ENCODE data around the gene ZMIZ1.

The ZMIZ1 gene

GRCh38 chr10:79236433-79236765 lies 167.6 kb downstream of the ZMIZ1 start:
- Histone ChIP-seq H3K27ac (ENCODE audit: low read depth in 2 of 2, low read length in 2 of 2) (peak overlapping the region in 1 of 2 donors; percentile 5), H3K36me3 (ENCODE audit: control insufficient read depth in 2 of 2, insufficient read depth in 2 of 2, low read length in 2 of 2) (peaks cover 8 to 18% of the 10 kb centered on the region in 2 donors), H3K4me3 (ENCODE audit: low read length in 2 of 2) (no peak overlapping the region), H3K9me3 (ENCODE audit: control insufficient read depth in 2 of 2, low read length in 2 of 2) (no peaks in the 10 kb centered on the region), H3K4me1 (ENCODE audit: control insufficient read depth in 2 of 2, insufficient read depth in 2 of 2, low read length in 2 of 2) (peaks cover 3 to 4% of the 10 kb centered on the region in 2 donors), H3K9ac (ENCODE audit: low read depth in 1 of 2, low read length in 2 of 2) (no peak overlapping the region), H3K27me3 (ENCODE audit: control insufficient read depth in 2 of 2, insufficient read depth in 2 of 2, low read length in 2 of 2) (peaks cover 0 to 2% of the 10 kb centered on the region in 2 donors)

- Histone ChIP-seq H3K4me3 (ENCODE audit: low read length in 2 of 2) (no peak overlapping the region), H3K27me3 (ENCODE audit: control insufficient read depth in 2 of 2, insufficient read depth in 2 of 2, low read length in 2 of 2) (peaks cover 0 to 3% of the 10 kb centered on the region in 2 donors), H3K9me3 (ENCODE audit: control insufficient read depth in 2 of 2, low read length in 2 of 2) (no peaks in the 10 kb centered on the region), H3K36me3 (ENCODE audit: control insufficient read depth in 2 of 2, insufficient read depth in 2 of 2, low read length in 2 of 2) (peaks cover 8 to 14% of the 10 kb centered on the region in 2 donors), H3K9ac (ENCODE audit: low read depth in 1 of 2, low read length in 2 of 2) (no peak overlapping the region), H3K4me1 (ENCODE audit: control insufficient read depth in 2 of 2, insufficient read depth in 2 of 2, low read length in 2 of 2) (peaks cover 10 to 11% of the 10 kb centered on the region in 2 donors), H3K27ac (ENCODE audit: low read depth in 2 of 2, low read length in 2 of 2) (no peak overlapping the region)
Observed at GRCh38 chr10:79237454-79238157, 168.8 kb downstream of the ZMIZ1 start.

GRCh38 chr10:79238158-79238520 lies 169.4 kb downstream of the ZMIZ1 start:
- no peak overlapping the region for H3K4me3 ChIP-seq (ENCODE audit: low read length in 2 of 2)
- no peaks in the 10 kb centered on the region for H3K9me3 ChIP-seq (ENCODE audit: control insufficient read depth in 2 of 2, low read length in 2 of 2)
- peaks cover 0 to 3% of the 10 kb centered on the region in 2 donors for H3K27me3 ChIP-seq (ENCODE audit: control insufficient read depth in 2 of 2, insufficient read depth in 2 of 2, low read length in 2 of 2)
- peaks cover 10 to 11% of the 10 kb centered on the region in 2 donors for H3K4me1 ChIP-seq (ENCODE audit: control insufficient read depth in 2 of 2, insufficient read depth in 2 of 2, low read length in 2 of 2)
- no peak overlapping the region for H3K27ac ChIP-seq (ENCODE audit: low read depth in 2 of 2, low read length in 2 of 2)
- H3K9ac ChIP-seq (ENCODE audit: low read depth in 1 of 2, low read length in 2 of 2): no peak overlapping the region
- peaks cover 7 to 14% of the 10 kb centered on the region in 2 donors for H3K36me3 ChIP-seq (ENCODE audit: control insufficient read depth in 2 of 2, insufficient read depth in 2 of 2, low read length in 2 of 2)

- Histone ChIP-seq H3K27ac (ENCODE audit: low read depth in 2 of 2, low read length in 2 of 2) (no peak overlapping the region), H3K36me3 (ENCODE audit: control insufficient read depth in 2 of 2, insufficient read depth in 2 of 2, low read length in 2 of 2) (peaks cover 6 to 10% of the 10 kb centered on the region in 2 donors), H3K9ac (ENCODE audit: low read depth in 1 of 2, low read length in 2 of 2) (no peak overlapping the region), H3K27me3 (ENCODE audit: control insufficient read depth in 2 of 2, insufficient read depth in 2 of 2, low read length in 2 of 2) (peaks cover 0 to 3% of the 10 kb centered on the region in 2 donors), H3K4me1 (ENCODE audit: control insufficient read depth in 2 of 2, insufficient read depth in 2 of 2, low read length in 2 of 2) (peaks cover 10 to 11% of the 10 kb centered on the region in 2 donors), H3K4me3 (ENCODE audit: low read length in 2 of 2) (no peak overlapping the region), H3K9me3 (ENCODE audit: control insufficient read depth in 2 of 2, low read length in 2 of 2) (no peaks in the 10 kb centered on the region)
Observed at GRCh38 chr10:79238606-79239005, 169.8 kb downstream of the ZMIZ1 start.

- peaks cover 6 to 10% of the 10 kb centered on the region in 2 donors for H3K36me3 ChIP-seq (ENCODE audit: control insufficient read depth in 2 of 2, insufficient read depth in 2 of 2, low read length in 2 of 2)
- no peak overlapping the region for H3K9ac ChIP-seq (ENCODE audit: low read depth in 1 of 2, low read length in 2 of 2)
- H3K27me3 ChIP-seq (ENCODE audit: control insufficient read depth in 2 of 2, insufficient read depth in 2 of 2, low read length in 2 of 2): peaks cover 0 to 3% of the 10 kb centered on the region in 2 donors
- no peak overlapping the region for H3K4me3 ChIP-seq (ENCODE audit: low read length in 2 of 2)
- peak overlapping the region in 1 of 2 donors; percentile 43 for H3K27ac ChIP-seq (ENCODE audit: low read depth in 2 of 2, low read length in 2 of 2)
- peaks cover 10 to 14% of the 10 kb centered on the region in 2 donors for H3K4me1 ChIP-seq (ENCODE audit: control insufficient read depth in 2 of 2, insufficient read depth in 2 of 2, low read length in 2 of 2)
- no peaks in the 10 kb centered on the region for H3K9me3 ChIP-seq (ENCODE audit: control insufficient read depth in 2 of 2, low read length in 2 of 2)
Observed at GRCh38 chr10:79239275-79239779, 170.6 kb downstream of the ZMIZ1 start.

- peaks cover 0 to 3% of the 10 kb centered on the region in 2 donors for H3K27me3 ChIP-seq (ENCODE audit: control insufficient read depth in 2 of 2, insufficient read depth in 2 of 2, low read length in 2 of 2)
Observed at GRCh38 chr10:79239924-79240581, 171.3 kb downstream of the ZMIZ1 start.

GRCh38 chr10:79241629-79241989 lies 172.8 kb downstream of the ZMIZ1 start:
- Histone ChIP-seq H3K9ac (ENCODE audit: low read depth in 1 of 2, low read length in 2 of 2) (peak overlapping the region; percentile 38 to 41), H3K4me3 (ENCODE audit: low read length in 2 of 2) (peak overlapping the region; percentile 30 to 31), H3K27me3 (ENCODE audit: control insufficient read depth in 2 of 2, insufficient read depth in 2 of 2, low read length in 2 of 2) (peaks cover 0 to 3% of the 10 kb centered on the region in 2 donors), H3K27ac (ENCODE audit: low read depth in 2 of 2, low read length in 2 of 2) (peak overlapping the region; percentile 20 to 73), H3K36me3 (ENCODE audit: control insufficient read depth in 2 of 2, insufficient read depth in 2 of 2, low read length in 2 of 2) (peaks cover 0 to 3% of the 10 kb centered on the region in 2 donors), H3K9me3 (ENCODE audit: control insufficient read depth in 2 of 2, low read length in 2 of 2) (no peaks in the 10 kb centered on the region), H3K4me1 (ENCODE audit: control insufficient read depth in 2 of 2, insufficient read depth in 2 of 2, low read length in 2 of 2) (peaks cover 29 to 36% of the 10 kb centered on the region in 2 donors)

More at GRCh38 chr10:79239924-79240581, 171.3 kb downstream of the ZMIZ1 start:
- Histone ChIP-seq H3K4me3 (ENCODE audit: low read length in 2 of 2) (no peak overlapping the region), H3K27ac (ENCODE audit: low read depth in 2 of 2, low read length in 2 of 2) (no peak overlapping the region), H3K9me3 (ENCODE audit: control insufficient read depth in 2 of 2, low read length in 2 of 2) (no peaks in the 10 kb centered on the region), H3K4me1 (ENCODE audit: control insufficient read depth in 2 of 2, insufficient read depth in 2 of 2, low read length in 2 of 2) (peaks cover 16 to 20% of the 10 kb centered on the region in 2 donors), H3K36me3 (ENCODE audit: control insufficient read depth in 2 of 2, insufficient read depth in 2 of 2, low read length in 2 of 2) (peaks cover 5 to 6% of the 10 kb centered on the region in 2 donors), H3K9ac (ENCODE audit: low read depth in 1 of 2, low read length in 2 of 2) (no peak overlapping the region)

GRCh38 chr10:79241990-79242619 lies 173.3 kb downstream of the ZMIZ1 start:
- Histone ChIP-seq H3K9ac (ENCODE audit: low read depth in 1 of 2, low read length in 2 of 2) (peak overlapping the region; percentile 38 to 41), H3K27me3 (ENCODE audit: control insufficient read depth in 2 of 2, insufficient read depth in 2 of 2, low read length in 2 of 2) (peaks cover 0 to 3% of the 10 kb centered on the region in 2 donors), H3K4me1 (ENCODE audit: control insufficient read depth in 2 of 2, insufficient read depth in 2 of 2, low read length in 2 of 2) (peaks cover 34 to 41% of the 10 kb centered on the region in 2 donors), H3K27ac (ENCODE audit: low read depth in 2 of 2, low read length in 2 of 2) (peak overlapping the region; percentile 20 to 73), H3K9me3 (ENCODE audit: control insufficient read depth in 2 of 2, low read length in 2 of 2) (no peaks in the 10 kb centered on the region), H3K36me3 (ENCODE audit: control insufficient read depth in 2 of 2, insufficient read depth in 2 of 2, low read length in 2 of 2) (peaks cover 0 to 3% of the 10 kb centered on the region in 2 donors), H3K4me3 (ENCODE audit: low read length in 2 of 2) (peak overlapping the region; percentile 30 to 31)

GRCh38 chr10:79242620-79243152 lies 173.9 kb downstream of the ZMIZ1 start:
- Histone ChIP-seq H3K4me3 (ENCODE audit: low read length in 2 of 2) (peak overlapping the region; percentile 37 to 62), H3K4me1 (ENCODE audit: control insufficient read depth in 2 of 2, insufficient read depth in 2 of 2, low read length in 2 of 2) (peaks cover 38 to 47% of the 10 kb centered on the region in 2 donors), H3K36me3 (ENCODE audit: control insufficient read depth in 2 of 2, insufficient read depth in 2 of 2, low read length in 2 of 2) (no peaks in the 10 kb centered on the region), H3K9me3 (ENCODE audit: control insufficient read depth in 2 of 2, low read length in 2 of 2) (no peaks in the 10 kb centered on the region), H3K27me3 (ENCODE audit: control insufficient read depth in 2 of 2, insufficient read depth in 2 of 2, low read length in 2 of 2) (peaks cover 0 to 3% of the 10 kb centered on the region in 2 donors), H3K27ac (ENCODE audit: low read depth in 2 of 2, low read length in 2 of 2) (peak overlapping the region; percentile 34 to 73), H3K9ac (ENCODE audit: low read depth in 1 of 2, low read length in 2 of 2) (no peak overlapping the region)

All from mucosa of rectum (tissue), 2 donors.